Fibroblast of pulmonary artery (primary cell): ENCODE results near the gene NXPH4.

Experiments
- DNase-seq: peaks from one replicate; pipeline ENCODE4 v3.0.0-alpha.2; 2010; ENCODE audit warnings: low read depth
- H3K4me3 ChIP-seq: replicated peaks from 2 replicates; pipeline ENCODE4 v1.5.1; 2011; ENCODE audit warnings: low read depth, mild to moderate bottlenecking, control low read depth, low read length, moderate library complexity
- TF ChIP-seq, protein P1 (sequence below): IDR thresholded peaks from 2 replicates; pipeline ENCODE4 v1.5.1; 2011; ENCODE audit warnings: mild to moderate bottlenecking, control low read depth, low read length, inconsistent platforms; ENCODE audit errors: missing control alignments

NXPH4 gene

DNA sequence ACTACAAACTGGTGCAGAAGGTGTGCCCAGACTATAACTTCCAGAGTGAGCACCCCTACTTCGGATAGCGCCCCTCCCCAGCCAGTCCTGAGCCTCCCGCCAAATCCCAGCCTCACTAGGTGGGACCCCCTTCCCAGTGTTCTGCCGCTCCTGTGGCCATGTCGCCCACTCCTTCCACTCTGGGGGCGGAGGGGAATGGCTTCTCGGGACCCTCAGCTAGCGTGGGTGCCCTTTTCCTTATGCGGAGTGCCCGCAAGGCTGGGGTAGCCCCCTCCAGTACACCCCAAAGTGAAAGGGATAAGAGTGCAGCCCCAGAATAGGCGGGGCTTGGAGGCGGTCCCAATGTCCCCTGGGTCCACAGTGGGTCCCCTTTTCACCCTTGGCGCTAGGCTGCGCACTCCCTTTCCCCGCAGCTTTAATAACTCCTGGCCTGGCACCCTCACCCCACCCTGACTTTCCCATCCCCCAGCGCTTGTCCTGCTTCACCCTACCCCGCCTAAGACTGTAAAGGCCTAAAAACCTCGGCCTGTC, 9.2 kb downstream of the NXPH4 start:
- no peak for DNase-seq
- TF ChIP-seq, protein P1, sequence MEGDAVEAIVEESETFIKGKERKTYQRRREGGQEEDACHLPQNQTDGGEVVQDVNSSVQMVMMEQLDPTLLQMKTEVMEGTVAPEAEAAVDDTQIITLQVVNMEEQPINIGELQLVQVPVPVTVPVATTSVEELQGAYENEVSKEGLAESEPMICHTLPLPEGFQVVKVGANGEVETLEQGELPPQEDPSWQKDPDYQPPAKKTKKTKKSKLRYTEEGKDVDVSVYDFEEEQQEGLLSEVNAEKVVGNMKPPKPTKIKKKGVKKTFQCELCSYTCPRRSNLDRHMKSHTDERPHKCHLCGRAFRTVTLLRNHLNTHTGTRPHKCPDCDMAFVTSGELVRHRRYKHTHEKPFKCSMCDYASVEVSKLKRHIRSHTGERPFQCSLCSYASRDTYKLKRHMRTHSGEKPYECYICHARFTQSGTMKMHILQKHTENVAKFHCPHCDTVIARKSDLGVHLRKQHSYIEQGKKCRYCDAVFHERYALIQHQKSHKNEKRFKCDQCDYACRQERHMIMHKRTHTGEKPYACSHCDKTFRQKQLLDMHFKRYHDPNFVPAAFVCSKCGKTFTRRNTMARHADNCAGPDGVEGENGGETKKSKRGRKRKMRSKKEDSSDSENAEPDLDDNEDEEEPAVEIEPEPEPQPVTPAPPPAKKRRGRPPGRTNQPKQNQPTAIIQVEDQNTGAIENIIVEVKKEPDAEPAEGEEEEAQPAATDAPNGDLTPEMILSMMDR = no peak
- H3K4me3 ChIP-seq = no peak overlapping the region

- H3K4me3 ChIP-seq = no peak overlapping the region
- TF ChIP-seq, protein P1 = no peak
Observed at GRCh38 chr12:57226588-57227314, 10.2 kb downstream of the NXPH4 start.

DNA sequence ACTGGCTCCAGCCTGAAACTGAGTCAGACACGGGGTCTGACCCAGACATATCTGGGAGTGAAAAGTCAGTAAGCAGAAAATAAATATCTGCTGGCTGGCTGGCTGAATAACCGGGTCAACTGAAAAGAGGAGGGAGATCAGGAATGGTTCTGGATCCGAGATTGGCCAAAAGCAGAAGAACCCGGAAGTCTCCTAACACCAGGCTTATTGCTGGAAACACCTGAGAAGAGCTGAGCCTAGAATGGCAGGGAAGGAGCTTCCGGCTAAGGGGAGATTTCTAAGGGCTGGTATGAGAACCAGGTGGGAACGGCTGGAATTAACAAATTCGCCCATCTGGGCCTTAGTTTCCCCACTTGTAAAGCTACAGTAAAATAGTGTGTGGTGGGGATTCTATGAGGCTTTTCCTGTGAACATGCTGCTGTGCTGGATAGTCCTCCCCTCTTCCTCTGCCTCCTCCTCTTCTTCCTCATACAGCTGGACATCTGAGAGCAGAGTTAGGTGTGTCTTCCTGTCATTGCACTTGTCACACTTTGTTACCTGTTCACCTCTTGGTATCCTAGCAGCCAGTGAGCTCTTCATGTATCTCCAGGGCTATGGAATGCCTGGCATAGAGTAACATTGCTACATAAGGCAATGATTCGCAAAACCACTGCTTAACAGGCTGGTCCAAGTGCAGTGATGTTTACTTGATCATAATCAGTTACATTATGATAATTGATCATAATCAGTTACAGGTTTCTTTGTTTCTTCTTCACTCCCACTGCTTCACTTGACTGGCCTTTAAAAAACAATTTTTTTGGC, 10.9 kb downstream of the NXPH4 start:
- DNase-seq = no peak
- no peak overlapping the region for H3K4me3 ChIP-seq
- TF ChIP-seq, protein P1 = no peak

More at GRCh38 chr12:57226588-57227314, 10.2 kb downstream of the NXPH4 start:
- no peak for DNase-seq

DNA sequence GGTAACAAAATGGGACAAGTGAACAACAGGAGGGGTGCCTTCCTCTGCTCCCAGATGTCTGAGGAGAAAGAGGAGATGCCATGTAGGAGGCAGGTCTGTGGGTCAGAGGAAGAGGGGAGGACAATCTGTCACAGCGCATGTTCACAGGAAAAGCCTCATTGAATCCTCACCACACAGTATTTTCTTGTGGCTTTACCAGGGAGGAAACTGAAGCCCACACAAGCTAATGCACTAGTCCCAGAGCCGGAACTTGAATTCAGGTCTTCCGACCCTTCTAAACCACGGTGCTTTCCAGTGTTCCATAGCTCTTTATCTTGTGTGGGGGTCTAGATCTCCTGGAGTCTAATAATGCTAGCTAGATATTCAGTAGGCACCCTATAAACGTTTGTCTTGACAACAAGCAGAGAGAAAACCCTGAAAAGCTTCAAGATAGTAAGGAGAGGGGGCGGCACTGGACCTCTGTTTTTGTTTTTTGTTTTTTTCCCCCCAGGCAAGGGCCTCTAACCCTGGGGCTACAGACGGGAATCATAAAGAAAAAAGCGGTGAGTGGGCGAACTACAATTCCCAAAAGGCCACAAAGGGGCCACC, 12.5 kb downstream of the NXPH4 start:
- peak overlapping the region; percentile 87 for H3K4me3 ChIP-seq
- DNase-seq = no peak
- TF ChIP-seq, protein P1 = no peak

GRCh38 chr12:57229634-57230380, 13.2 kb downstream of the NXPH4 start, which contains the start of gene SHMT2:
Gene SHMT2, plus strand, starts transcription at chr12:57229711. Its CDS starts 68 bp downstream, at chr12:57229779.
- DNase-seq = peak; percentile 97
- TF ChIP-seq, protein P1 = no peak

More at GRCh38 chr12:57229634-57230380, 13.2 kb downstream of the NXPH4 start, which contains the start of gene SHMT2:
- peak within 1 kb of the TSS; percentile 87 for H3K4me3 ChIP-seq
